Breast epithelium (tissue), 4 donors: ENCODE results near the gene DDAH2. TPM values are rescaled to one million over a fixed set of nuclear protein-coding genes. Genes with fewer than 3 reads are reported as not detected.

ENCODE experiments used
- DNase-seq, 2 donors: peaks; one replicate each; pipeline ENCODE4 v3.0.0-alpha.2; 2019; ENCODE audit warnings: low spot score in 2 of 2
- H3K27ac ChIP-seq, 2 donors: fragments of 200-600 bp; sonication (generic) in 1 of 2; one replicate each; pipeline ENCODE4 v1.5.1; 2016 to 2019; ENCODE audit warnings: mild to moderate bottlenecking in 1 of 2
- H3K27me3 ChIP-seq, 2 donors: fragments of 200-600 bp; sonication (generic) in 1 of 2; one replicate each; pipeline versions ENCODE4 v1.5.1 to v1.6.0; 2017 to 2019; ENCODE audit warnings: control low read depth in 1 of 2, mild to moderate bottlenecking in 1 of 2
- H3K36me3 ChIP-seq: fragments of 200-600 bp; one replicate; pipeline ENCODE4 v1.5.1; 2019
- H3K4me1 ChIP-seq, 2 donors: fragments of 200-600 bp; sonication (generic); one replicate each; pipeline ENCODE4 v1.5.1; 2016 to 2019; ENCODE audit warnings: control low read depth in 1 of 2
- H3K4me3 ChIP-seq, 3 donors: fragments of 200-600 bp; sonication (generic); 1 replicate in 2 of 3; 2 replicates in 1 of 3; pipeline ENCODE4 v1.5.1; 2016 to 2019; ENCODE audit warnings: mild to moderate bottlenecking in 3 of 3, moderate library complexity in 2 of 3
- H3K9me3 ChIP-seq, 2 donors: fragments of 200-600 bp; sonication (generic) in 1 of 2; one replicate each; pipeline ENCODE4 v1.5.1; 2016 to 2019; ENCODE audit warnings: control low read depth in 1 of 2
- POLR2A ChIP-seq: fragments of 450-650 bp; IDR thresholded peaks from one replicate; pipeline ENCODE4 v1.6.1; 2016; ENCODE audit warnings: antibody characterized with exemption, mild to moderate bottlenecking, moderate library complexity
- POLR2AphosphoS5 ChIP-seq, 3 donors: sonication (generic); formaldehyde crosslinking; IDR thresholded peaks; one replicate each; pipeline ENCODE4 v1.6.1; 2017; ENCODE audit warnings: antibody characterized with exemption in 3 of 3
- intact Hi-C: fragments of 100-400 bp; cut with DNase I; formaldehyde crosslinking; loops from one replicate; pipeline ENCODE4 v1.15.1; 2023; ENCODE audit warnings: low total_unique reads
- total RNA-seq, 3 donors: library from RNA; depleted of rRNA; stranded (reverse); fragments of >200 nt; gene quantifications; one replicate each; pipeline ENCODE4 v1.1.0, GENCODE V29; 2016
- TF ChIP-seq, protein P1 (sequence below), 3 donors: fragments of 450-650 bp; IDR thresholded peaks; one replicate each; pipeline ENCODE4 v1.5.1; 2016 to 2017; ENCODE audit warnings: antibody characterized with exemption in 3 of 3, mild to moderate bottlenecking in 3 of 3, moderate library complexity in 3 of 3

The DDAH2 gene
- total RNA-seq, 3 donors from 2014 or later = 100.0 to 212 (median 115) TPM

DNA sequence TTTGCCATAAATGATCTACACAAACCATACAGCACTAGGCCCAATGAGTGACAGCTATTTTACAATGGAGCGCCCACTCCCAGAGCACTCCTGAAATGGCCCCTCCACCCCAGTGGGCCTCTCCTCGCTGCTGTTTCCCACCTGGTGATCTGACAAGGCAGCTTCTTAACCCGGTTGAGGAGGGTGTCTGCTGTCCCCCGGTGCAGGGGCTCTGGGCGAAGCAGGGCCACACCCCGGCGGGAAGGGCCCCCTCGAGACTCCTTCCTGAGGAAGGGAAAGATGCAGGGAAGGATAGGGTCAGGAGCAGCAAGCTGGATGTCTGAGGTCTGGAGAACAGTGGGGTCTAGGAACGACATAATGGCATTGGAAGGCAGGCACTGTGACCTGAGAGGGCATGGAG, 36.2 kb downstream of the DDAH2 start:
- no peaks in the 10 kb centered on the region for H3K4me1 ChIP-seq
- TF ChIP-seq POLR2AphosphoS5 (IDR thresholded peaks at IDR 0.05) = no peak
- TF ChIP-seq, protein P1, sequence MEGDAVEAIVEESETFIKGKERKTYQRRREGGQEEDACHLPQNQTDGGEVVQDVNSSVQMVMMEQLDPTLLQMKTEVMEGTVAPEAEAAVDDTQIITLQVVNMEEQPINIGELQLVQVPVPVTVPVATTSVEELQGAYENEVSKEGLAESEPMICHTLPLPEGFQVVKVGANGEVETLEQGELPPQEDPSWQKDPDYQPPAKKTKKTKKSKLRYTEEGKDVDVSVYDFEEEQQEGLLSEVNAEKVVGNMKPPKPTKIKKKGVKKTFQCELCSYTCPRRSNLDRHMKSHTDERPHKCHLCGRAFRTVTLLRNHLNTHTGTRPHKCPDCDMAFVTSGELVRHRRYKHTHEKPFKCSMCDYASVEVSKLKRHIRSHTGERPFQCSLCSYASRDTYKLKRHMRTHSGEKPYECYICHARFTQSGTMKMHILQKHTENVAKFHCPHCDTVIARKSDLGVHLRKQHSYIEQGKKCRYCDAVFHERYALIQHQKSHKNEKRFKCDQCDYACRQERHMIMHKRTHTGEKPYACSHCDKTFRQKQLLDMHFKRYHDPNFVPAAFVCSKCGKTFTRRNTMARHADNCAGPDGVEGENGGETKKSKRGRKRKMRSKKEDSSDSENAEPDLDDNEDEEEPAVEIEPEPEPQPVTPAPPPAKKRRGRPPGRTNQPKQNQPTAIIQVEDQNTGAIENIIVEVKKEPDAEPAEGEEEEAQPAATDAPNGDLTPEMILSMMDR (IDR thresholded peaks at IDR 0.05) = no peak
- no peak for TF ChIP-seq POLR2A
- intact Hi-C loops = loop anchor here (10.0 kb wide), 1 partner anchor 262 kb away; the partner anchor contains the start of genes NELFE and SKIC2
- H3K4me3 ChIP-seq = no peak overlapping the region
- H3K27ac ChIP-seq = no peak overlapping the region
- no peak for DNase-seq
- no peaks in the 10 kb centered on the region for H3K36me3 ChIP-seq
- no peaks in the 10 kb centered on the region for H3K9me3 ChIP-seq
- no peaks in the 10 kb centered on the region for H3K27me3 ChIP-seq

DNA sequence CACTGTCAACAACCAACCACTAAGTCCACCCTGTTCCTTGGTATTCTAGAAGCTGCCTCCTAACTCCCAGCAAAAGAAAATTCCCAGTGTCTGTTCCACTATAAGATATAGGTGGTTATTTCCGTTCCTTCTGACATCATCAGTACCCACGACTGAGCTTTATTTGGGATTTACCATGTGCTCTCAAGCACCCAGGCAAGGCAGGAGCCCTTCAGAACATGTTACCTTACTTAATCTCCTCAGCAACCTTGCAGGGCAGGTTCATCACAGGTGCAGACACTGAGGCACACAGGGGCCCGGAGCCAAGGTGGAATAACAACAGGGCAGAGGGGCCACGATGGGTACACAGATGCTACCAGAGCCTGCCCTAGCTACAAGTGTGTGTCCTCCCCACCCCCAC, 36.7 kb downstream of the DDAH2 start:
- Histone ChIP-seq H3K27ac (no peak overlapping the region), H3K36me3 (peaks cover 1% of the 10 kb centered on the region), H3K9me3 (no peaks in the 10 kb centered on the region), H3K27me3 (no peaks in the 10 kb centered on the region), H3K4me3 (no peak overlapping the region), H3K4me1 (no peaks in the 10 kb centered on the region)
- TF ChIP-seq, protein P1 (IDR thresholded peaks at IDR 0.05) = no peak
- TF ChIP-seq POLR2AphosphoS5 (IDR thresholded peaks at IDR 0.05) (no peak), POLR2A (no peak)
- intact Hi-C loops = loop anchor here (10.0 kb wide), 1 partner anchor 262 kb away; the partner anchor contains the start of genes NELFE and SKIC2
- no peak for DNase-seq

DNA sequence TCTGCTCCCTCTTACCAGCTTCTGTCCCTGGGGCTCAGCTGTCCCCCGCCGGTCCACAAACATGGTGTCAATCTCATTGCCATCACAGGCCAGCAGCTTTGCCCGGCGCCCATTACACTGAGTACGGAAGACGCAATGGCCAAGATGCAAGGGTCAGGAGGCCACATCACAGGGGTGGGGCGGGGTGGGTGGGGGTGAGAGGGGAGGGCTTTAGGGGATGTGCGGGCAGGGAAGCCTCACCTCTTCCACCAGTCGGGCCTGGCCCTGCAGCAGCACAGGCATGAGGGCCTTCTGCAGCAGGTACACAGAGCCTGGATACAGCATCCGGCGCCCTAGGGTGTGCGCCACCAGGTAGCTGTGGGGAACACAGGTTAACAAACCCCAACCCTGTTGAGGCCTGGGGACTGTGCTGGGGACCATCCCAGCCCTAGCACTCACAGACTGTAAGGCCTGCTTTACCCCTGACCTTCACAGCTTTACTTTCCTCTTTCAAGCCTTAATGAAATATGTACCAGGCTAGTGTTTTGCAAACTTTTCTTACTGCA, 37.5 kb downstream of the DDAH2 start:
- Histone ChIP-seq H3K4me3 (no peak overlapping the region), H3K27ac (no peak overlapping the region), H3K27me3 (no peaks in the 10 kb centered on the region), H3K4me1 (no peaks in the 10 kb centered on the region), H3K36me3 (peaks cover 8% of the 10 kb centered on the region), H3K9me3 (no peaks in the 10 kb centered on the region)
- intact Hi-C loops = loop anchor here (10.0 kb wide), 1 partner anchor 263 kb away; the partner anchor contains the start of genes NELFE and SKIC2
- TF ChIP-seq, protein P1 (IDR thresholded peaks at IDR 0.05) = no peak
- TF ChIP-seq POLR2A = no peak
- no peak for TF ChIP-seq POLR2AphosphoS5 (IDR thresholded peaks at IDR 0.05)
- no peak for DNase-seq

DNA sequence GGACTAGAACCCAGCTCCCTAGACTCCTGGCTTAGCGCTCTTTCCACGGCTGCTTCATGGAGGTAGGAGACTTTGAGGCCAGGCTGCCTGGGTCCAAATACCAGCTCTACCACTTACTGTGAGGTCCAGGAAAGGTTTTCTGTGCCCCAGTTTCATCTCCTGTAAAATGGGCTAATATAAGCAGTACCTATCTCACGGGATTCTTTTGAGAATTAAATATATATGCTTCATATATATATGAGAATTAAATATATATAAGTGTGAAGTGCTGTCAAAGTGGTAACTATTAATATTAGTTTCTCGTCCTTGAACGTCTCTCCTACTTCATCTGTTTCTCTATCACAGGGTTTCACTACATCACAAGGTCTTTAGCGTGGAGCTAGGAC, 38.0 kb downstream of the DDAH2 start:
- no peak overlapping the region for H3K4me3 ChIP-seq
- TF ChIP-seq, protein P1 (IDR thresholded peaks at IDR 0.05) = no peak
- TF ChIP-seq POLR2AphosphoS5 (IDR thresholded peaks at IDR 0.05) (no peak), POLR2A (no peak)
- no peak overlapping the region for H3K27ac ChIP-seq
- intact Hi-C loops = loop anchor here (10.0 kb wide), 1 partner anchor 264 kb away; the partner anchor contains the start of genes NELFE and SKIC2
- no peaks in the 10 kb centered on the region for H3K9me3 ChIP-seq
- no peaks in the 10 kb centered on the region for H3K27me3 ChIP-seq
- no peak for DNase-seq
- H3K4me1 ChIP-seq = no peaks in the 10 kb centered on the region
- peaks cover 8% of the 10 kb centered on the region for H3K36me3 ChIP-seq

DNA sequence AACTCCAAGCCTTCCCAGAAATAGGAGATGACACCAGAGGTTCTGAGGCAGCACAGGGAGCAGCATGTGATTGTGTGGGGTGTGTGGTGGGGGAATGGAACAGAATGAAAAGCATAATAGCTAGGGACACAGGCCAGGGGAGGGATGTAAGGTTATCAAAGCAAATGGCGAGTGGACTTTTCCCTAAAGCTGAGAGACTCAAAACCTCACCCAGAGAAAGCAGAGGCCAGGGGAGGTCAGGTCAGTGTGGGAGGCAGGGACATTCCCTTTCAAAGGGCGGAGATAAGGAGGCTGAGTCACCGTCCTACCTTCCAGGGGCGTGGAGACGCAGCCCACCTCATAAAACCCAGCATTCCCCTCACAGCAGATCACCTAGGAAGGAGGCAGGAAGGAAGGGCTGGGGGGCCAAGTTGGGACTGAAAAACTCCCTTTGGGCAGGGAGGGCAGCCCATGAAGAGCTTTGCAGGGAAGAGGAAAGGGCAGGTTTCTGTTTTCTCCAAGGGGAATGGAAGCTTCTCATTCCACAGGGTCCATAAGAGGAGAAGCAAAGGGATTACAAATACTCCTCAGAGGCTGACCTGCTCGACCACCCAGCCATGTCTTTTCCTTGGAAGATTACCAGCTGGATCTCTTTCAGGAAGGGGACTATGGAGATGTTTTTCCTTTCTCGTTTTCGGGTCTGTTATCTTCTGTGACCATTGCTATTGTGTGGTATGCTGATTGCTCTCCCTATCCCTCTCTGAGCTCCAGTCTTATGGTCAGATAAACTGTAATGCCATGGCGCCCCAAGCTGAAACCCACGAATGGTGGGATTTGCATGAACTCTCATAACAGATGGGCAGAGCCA, 38.6 kb downstream of the DDAH2 start:
- Histone ChIP-seq H3K4me3 (no peak overlapping the region), H3K9me3 (no peaks in the 10 kb centered on the region), H3K4me1 (no peaks in the 10 kb centered on the region), H3K27me3 (no peaks in the 10 kb centered on the region), H3K27ac (no peak overlapping the region), H3K36me3 (peaks cover 8% of the 10 kb centered on the region)
- DNase-seq = no peak
- TF ChIP-seq POLR2AphosphoS5 (IDR thresholded peaks at IDR 0.05) (no peak), POLR2A (no peak)
- TF ChIP-seq, protein P1 (IDR thresholded peaks at IDR 0.05) = no peak
- intact Hi-C loops = loop anchor here (10.0 kb wide), 1 partner anchor 264 kb away; the partner anchor contains the start of genes NELFE and SKIC2
